ENCODE data around the gene MYBPC3.

GRCh38 chr11:47388697-47389576 is 36.4 kb upstream of the MYBPC3 start:
- TF ChIP-seq, protein P1, sequence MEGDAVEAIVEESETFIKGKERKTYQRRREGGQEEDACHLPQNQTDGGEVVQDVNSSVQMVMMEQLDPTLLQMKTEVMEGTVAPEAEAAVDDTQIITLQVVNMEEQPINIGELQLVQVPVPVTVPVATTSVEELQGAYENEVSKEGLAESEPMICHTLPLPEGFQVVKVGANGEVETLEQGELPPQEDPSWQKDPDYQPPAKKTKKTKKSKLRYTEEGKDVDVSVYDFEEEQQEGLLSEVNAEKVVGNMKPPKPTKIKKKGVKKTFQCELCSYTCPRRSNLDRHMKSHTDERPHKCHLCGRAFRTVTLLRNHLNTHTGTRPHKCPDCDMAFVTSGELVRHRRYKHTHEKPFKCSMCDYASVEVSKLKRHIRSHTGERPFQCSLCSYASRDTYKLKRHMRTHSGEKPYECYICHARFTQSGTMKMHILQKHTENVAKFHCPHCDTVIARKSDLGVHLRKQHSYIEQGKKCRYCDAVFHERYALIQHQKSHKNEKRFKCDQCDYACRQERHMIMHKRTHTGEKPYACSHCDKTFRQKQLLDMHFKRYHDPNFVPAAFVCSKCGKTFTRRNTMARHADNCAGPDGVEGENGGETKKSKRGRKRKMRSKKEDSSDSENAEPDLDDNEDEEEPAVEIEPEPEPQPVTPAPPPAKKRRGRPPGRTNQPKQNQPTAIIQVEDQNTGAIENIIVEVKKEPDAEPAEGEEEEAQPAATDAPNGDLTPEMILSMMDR (IDR thresholded peaks at IDR 0.05) = no peak
- TF ChIP-seq EP300 (IDR thresholded peaks at IDR 0.05) = no peak
- TF ChIP-seq POLR2A (IDR thresholded peaks at IDR 0.05) = no peak
